H1 (cell line): ENCODE measurements around the gene EXD3. TPM values are rescaled to one million over a fixed set of nuclear protein-coding genes. Genes with fewer than 3 reads are reported as not detected.
"Not testable (repeated sequence)": the region's sequence is repeated elsewhere in the genome, so short reads cannot be mapped to it uniquely, and the experiment has no call there.

Experiments
- CTCF ChIA-PET: fragments of 300-600 bp; sonication (Branson Sonifier 250); formaldehyde crosslinking; loops from one replicate; lab custom pipeline; 2021; ENCODE audit not compliant: partially characterized antibody; lab: Charles Lee
- POLR2A ChIA-PET: fragments of 300-600 bp; sonication (Branson Sonifier 250); formaldehyde crosslinking; loops from one replicate; lab custom pipeline; 2021; ENCODE audit warnings: inconsistent platforms; ENCODE audit not compliant: partially characterized antibody; lab: Charles Lee
- DNase-seq, 2 experiments: peaks; one replicate each; pipeline versions ENCODE4 v3.0.0 to v3.0.0-alpha.2; 2010 to 2022; ENCODE audit warnings: low spot score in 2 of 2, low read depth in 1 of 2, mixed read lengths in 1 of 2
- FAIRE-seq: peaks from 2 replicates; lab custom pipeline; 2011; peaks lifted over from hg19 to GRCh38; lab: Jason Lieb, UNC
- H2AFZ ChIP-seq: 2 replicates; pipeline ENCODE4 v1.8.1; 2012; ENCODE audit warnings: low read length, inconsistent platforms
- H2AK5ac ChIP-seq: 2 replicates; pipeline ENCODE4 v1.6.1; 2013; ENCODE audit warnings: low read depth, low read length
- H2BK120ac ChIP-seq: replicated peaks from 2 replicates; pipeline ENCODE3; 2013; ENCODE audit warnings: low read depth, low read length, inconsistent platforms
- H2BK12ac ChIP-seq: 2 replicates; pipeline ENCODE4 v1.6.1; 2013; ENCODE audit warnings: low read depth, low read length
- H2BK15ac ChIP-seq: 2 replicates; pipeline ENCODE4 v1.6.1; 2013; ENCODE audit warnings: low read length
- H2BK20ac ChIP-seq: 2 replicates; pipeline ENCODE4 v1.6.1; 2013; ENCODE audit warnings: low read length
- H2BK5ac ChIP-seq: 2 replicates; pipeline ENCODE4 v1.6.1; 2013; ENCODE audit warnings: low read depth, low read length
- H3K14ac ChIP-seq: 2 replicates; pipeline ENCODE4 v1.6.1; 2013; ENCODE audit warnings: inconsistent platforms; ENCODE audit not compliant: insufficient read length
- H3K18ac ChIP-seq: 2 replicates; pipeline ENCODE4 v1.6.1; 2013; ENCODE audit warnings: low read length; ENCODE audit errors: extremely low read depth
- H3K23ac ChIP-seq: 2 replicates; pipeline ENCODE4 v1.6.1; 2013; ENCODE audit warnings: inconsistent platforms; ENCODE audit not compliant: insufficient read length
- H3K23me2 ChIP-seq: 2 replicates; pipeline ENCODE4 v1.6.1; 2013; ENCODE audit warnings: low read depth, low read length
- H3K27ac ChIP-seq: 2 replicates; pipeline ENCODE4 v1.6.1; 2011; ENCODE audit warnings: low read depth, low read length, inconsistent platforms
- H3K27me3 ChIP-seq, 4 experiments: replicated peaks in 1 of 4; 1 replicate in 1 of 4; 2 replicates in 3 of 4; pipeline versions ENCODE4 v1.6.1 to v1.8.1; 2011 to 2013; ENCODE audit warnings: low read length in 3 of 4, mild to moderate bottlenecking in 3 of 4, inconsistent platforms in 2 of 4, mixed read lengths in 2 of 4, moderate library complexity in 1 of 4; ENCODE audit not compliant: control insufficient read depth in 3 of 4, insufficient read depth in 3 of 4; ENCODE audit errors: extremely low read depth in 1 of 4
- H3K36me3 ChIP-seq, 4 experiments: 2 replicates each; pipeline versions ENCODE4 v1.6.1 to v1.8.1; 2011 to 2013; ENCODE audit warnings: mild to moderate bottlenecking in 4 of 4, low read length in 3 of 4, moderate library complexity in 2 of 4, control low read depth in 1 of 4, inconsistent platforms in 1 of 4; ENCODE audit not compliant: insufficient read depth in 4 of 4, control insufficient read depth in 2 of 4
- H3K4ac ChIP-seq: replicated peaks from 2 replicates; pipeline ENCODE3; 2013; ENCODE audit warnings: low read length, low read depth, mixed read lengths, inconsistent platforms; ENCODE audit not compliant: insufficient read length
- H3K4me1 ChIP-seq, 4 experiments: replicated peaks in 1 of 4; 1 replicate in 1 of 4; 2 replicates in 3 of 4; pipeline versions ENCODE4 v1.6.1 to v1.8.1; 2011 to 2013; ENCODE audit warnings: low read length in 3 of 4, inconsistent platforms in 2 of 4, mixed read lengths in 1 of 4; ENCODE audit not compliant: insufficient read depth in 4 of 4, control insufficient read depth in 3 of 4
- H3K4me2 ChIP-seq, 2 experiments: 2 replicates each; pipeline versions ENCODE4 v1.6.1 to v1.8.1; 2011 to 2013; ENCODE audit warnings: low read depth in 2 of 2, low read length in 2 of 2, control low read depth in 1 of 2, inconsistent platforms in 1 of 2, mild to moderate bottlenecking in 1 of 2; ENCODE audit not compliant: insufficient read depth in 1 of 2
- H3K4me3 ChIP-seq, 4 experiments: fragments of 200-600, 300-600 bp in 1 of 4; sonication (generic), shearing (Covaris generic), sonication (Bioruptor Twin) in 1 of 4; 2 replicates each; pipeline versions ENCODE4 v1.5.1 to v1.8.1; 2011 to 2016; ENCODE audit warnings: low read length in 4 of 4, low read depth in 3 of 4, control low read depth in 2 of 4, inconsistent platforms in 2 of 4, mild to moderate bottlenecking in 2 of 4, mixed read lengths in 1 of 4, moderate library complexity in 1 of 4; ENCODE audit not compliant: insufficient read depth in 2 of 4; ENCODE audit errors: extremely low read depth in 1 of 4
- H3K56ac ChIP-seq: replicated peaks from 2 replicates; pipeline ENCODE3; 2013; ENCODE audit warnings: low read depth, mild to moderate bottlenecking, mixed read lengths, low read length, inconsistent platforms; ENCODE audit not compliant: insufficient read length
- H3K79me1 ChIP-seq: 2 replicates; pipeline ENCODE4 v1.6.1; 2013; ENCODE audit warnings: low read depth, low read length, control low read depth
- H3K79me2 ChIP-seq, 2 experiments: 2 replicates each; pipeline versions ENCODE4 v1.6.1 to v1.8.1; 2012 to 2013; ENCODE audit warnings: low read length in 2 of 2, mild to moderate bottlenecking in 2 of 2, inconsistent platforms in 1 of 2; ENCODE audit not compliant: insufficient read depth in 2 of 2, control insufficient read depth in 1 of 2
- H3K9ac ChIP-seq, 4 experiments: replicated peaks in 1 of 4; 1 replicate in 1 of 4; 2 replicates in 3 of 4; pipeline versions ENCODE4 v1.6.1 to v1.8.1; 2011 to 2013; ENCODE audit warnings: low read depth in 3 of 4, low read length in 3 of 4, control low read depth in 2 of 4, mild to moderate bottlenecking in 2 of 4, moderate library complexity in 2 of 4, inconsistent platforms in 1 of 4; ENCODE audit errors: extremely low read depth in 1 of 4
- H3K9me3 ChIP-seq, 2 experiments: 2 replicates each; pipeline versions ENCODE4 v1.6.1 to v1.8.1; 2012 to 2013; ENCODE audit warnings: mild to moderate bottlenecking in 2 of 2, moderate library complexity in 2 of 2, control low read depth in 1 of 2, inconsistent platforms in 1 of 2, low read depth in 1 of 2, low read length in 1 of 2, mixed read lengths in 1 of 2; ENCODE audit not compliant: insufficient read depth in 2 of 2
- H4K20me1 ChIP-seq, 2 experiments: replicated peaks in 1 of 2; 2 replicates each; pipeline versions ENCODE3 to v1.8.1; 2011 to 2013; ENCODE audit warnings: inconsistent platforms in 2 of 2, low read length in 2 of 2, mild to moderate bottlenecking in 1 of 2; ENCODE audit not compliant: insufficient read depth in 2 of 2, control insufficient read depth in 1 of 2
- H4K5ac ChIP-seq: 2 replicates; pipeline ENCODE4 v1.6.1; 2013; ENCODE audit warnings: low read length, low read depth, mixed read lengths, inconsistent platforms; ENCODE audit not compliant: insufficient read length
- H4K8ac ChIP-seq: 2 replicates; pipeline ENCODE4 v1.8.0; 2013; ENCODE audit warnings: mild to moderate bottlenecking, moderate library complexity, low read length, inconsistent platforms; ENCODE audit not compliant: insufficient read depth; ENCODE audit errors: extremely low read depth
- H4K91ac ChIP-seq: replicated peaks from 2 replicates; pipeline ENCODE3; 2013; ENCODE audit warnings: low read length, mixed read lengths, inconsistent platforms; ENCODE audit not compliant: insufficient read length
- whole genome bisulfite sequencing, 2 experiments: shearing (Covaris generic) in 1 of 2; methylation state at CpG; one replicate each; pipeline versions ENCODE4 v1.1.6 to v1.1.7; 2013 to 2015; ENCODE audit warnings: low lambda C conversion rate in 2 of 2, mixed read lengths in 2 of 2, inconsistent platforms in 1 of 2, low coverage in 1 of 2, missing lambda C conversion rate in 1 of 2; ENCODE audit not compliant: insufficient replicate concordance in 2 of 2, insufficient coverage in 1 of 2, insufficient read length in 1 of 2; ENCODE audit errors: extremely low coverage in 1 of 2, missing lambda C conversion rate in 1 of 2; 5-methylcytosine and 5-hydroxymethylcytosine counted together
- polyA plus RNA-seq, 7 experiments: library from polyadenylated mRNA; depleted of rRNA in 3 of 7; stranded (reverse) in 5 of 7; unstranded in 2 of 7; fragments of >200 nt in 5 of 7; fragments of 200-250 nt in 2 of 7; gene quantifications; 1 replicate in 5 of 7; 2 replicates in 1 of 7; 4 replicates in 1 of 7; pipeline versions ENCODE4 v1.2.1 to v1.2.3, GENCODE V29; 2011 to 2013; ENCODE audit warnings: missing spikeins in 2 of 7, mixed read lengths in 2 of 7
- total RNA-seq: library from RNA; stranded (reverse); fragmentation: NEBNext Ultra II Directional; extraction: Animal tissue kit (Norgen Biotek cat#: 25700); gene quantifications from 2 replicates; pipeline ENCODE4 v1.2.1, GENCODE V29; 2021

EXD3 gene
- total and polyA plus RNA-seq, 2 of the 8 experiments (the other 6 are each of a cell fraction or from before 2014, with no cell fraction given), result 7.2 to 9.4 TPM

DNA sequence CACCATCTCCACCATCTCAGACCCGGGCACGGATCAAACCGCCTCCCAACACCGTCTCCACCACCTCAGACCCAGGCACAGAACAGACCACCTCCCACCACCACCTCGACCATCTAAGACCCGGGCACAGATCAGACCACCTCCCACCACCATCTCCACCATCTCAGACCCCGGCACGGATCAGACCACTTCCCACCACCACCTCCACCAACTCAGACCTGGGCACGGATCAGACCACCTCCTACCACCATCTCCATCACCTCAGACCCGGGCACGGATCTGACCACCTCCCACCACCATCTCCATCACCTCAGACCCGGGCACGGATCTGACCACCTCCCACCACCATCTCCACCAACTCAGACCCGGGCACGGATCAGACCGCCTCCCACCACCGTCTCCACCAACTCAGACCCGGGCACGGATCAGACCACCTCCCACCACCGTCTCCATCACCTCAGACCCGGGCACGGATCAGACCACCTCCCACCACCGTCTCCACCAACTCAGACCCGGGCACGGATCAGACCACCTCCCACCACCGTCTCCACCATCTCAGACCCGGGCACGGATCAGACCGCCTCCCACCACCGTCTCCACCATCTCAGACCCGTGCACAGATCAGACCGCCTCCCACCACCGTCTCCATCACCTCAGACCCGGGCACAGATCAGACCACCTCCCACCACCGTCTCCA lies 43.6 kb upstream of the EXD3 start:
- H3K23me2 ChIP-seq, FAIRE-seq, H3K9me3 ChIP-seq, H3K23ac ChIP-seq, H2BK120ac ChIP-seq, CTCF ChIA-PET, H3K14ac ChIP-seq, H4K8ac ChIP-seq, H3K9ac ChIP-seq, H3K56ac ChIP-seq, H3K4me2 ChIP-seq, H3K4me1 ChIP-seq, H2BK15ac ChIP-seq, H2AK5ac ChIP-seq, H2BK12ac ChIP-seq, H3K36me3 ChIP-seq, H3K4me3 ChIP-seq, H4K91ac ChIP-seq, H3K79me2 ChIP-seq, H2BK20ac ChIP-seq, H3K79me1 ChIP-seq, H3K27ac ChIP-seq, DNase-seq, H3K4ac ChIP-seq, H3K18ac ChIP-seq, H2BK5ac ChIP-seq, H2AFZ ChIP-seq, H4K5ac ChIP-seq, H4K20me1 ChIP-seq: not testable (repeated sequence)
- POLR2A ChIA-PET, result interaction anchor here (0.6 kb wide), 1 partner anchor 17 kb away, joined by 3 read pairs; no protein-coding TSS in a partner anchor
- 91% methylated on average over 35 of the region's 35 CpGs; no CpG with 5 or more reads in 1 of the 2 experiments for WGBS, 2 experiments
- peaks cover 0 to 14% (median 9%) of the 10 kb centered on the region in 4 experiments; a peak in 5 of 7 replicates for H3K27me3 ChIP-seq
